Cardiac muscle cell (in vitro differentiated cells and primary cell): Measurements from ENCODE around the gene MMP17. TPM values are rescaled to one million over a fixed set of nuclear protein-coding genes. Genes with fewer than 3 reads are reported as not detected.

Source experiments
- DNase-seq, 2 donors: peaks; one replicate each; pipeline versions ENCODE4 v3.0.0 to v3.0.0-alpha.2; 2010 to 2017; ENCODE audit warnings: low read depth in 1 of 2, low spot score in 1 of 2
- H3K27ac ChIP-seq: fragments of 200-600 bp; sonication (generic); 2 replicates; pipeline ENCODE4 v1.5.1; 2016
- H3K27me3 ChIP-seq: fragments of 200-600 bp; sonication (generic); 2 replicates; pipeline ENCODE4 v1.6.0; 2016; ENCODE audit warnings: control low read depth
- H3K36me3 ChIP-seq: fragments of 200-600 bp; sonication (generic); 2 replicates; pipeline ENCODE4 v1.5.1; 2016; ENCODE audit warnings: control low read depth
- H3K4me1 ChIP-seq: fragments of 200-600 bp; sonication (generic); 2 replicates; pipeline ENCODE4 v1.8.1; 2017; ENCODE audit warnings: low read depth, mild to moderate bottlenecking, mixed run types
- H3K4me3 ChIP-seq: fragments of 200-600 bp; sonication (generic); 2 replicates; pipeline ENCODE4 v1.5.1; 2016; ENCODE audit warnings: mild to moderate bottlenecking
- H3K9me3 ChIP-seq: fragments of 200-600 bp; sonication (generic); 2 replicates; pipeline ENCODE4 v1.5.1; 2017; ENCODE audit warnings: low read depth, mild to moderate bottlenecking, control low read depth
- polyA plus RNA-seq: library from polyadenylated mRNA; unstranded; fragments of >200 nt; fragmentation: Nextera tagmentation; extraction: Ambion mirVana; gene quantifications from 2 replicates; pipeline ENCODE4 v1.2.1, GENCODE V29; 2016
- total RNA-seq: library from RNA; depleted of rRNA; stranded (reverse); fragments of >200 nt; gene quantifications from 2 replicates; pipeline ENCODE4 v1.2.3, GENCODE V29; 2016
- TF ChIP-seq, protein P1 (sequence below): IDR thresholded peaks from 2 replicates; pipeline ENCODE4 v1.5.1; 2012; ENCODE audit warnings: low read depth, mild to moderate bottlenecking, low read length

Gene MMP17
- total and polyA plus RNA-seq, 2 experiments from 2014 or later, result 0.71 TPM; not detected in 1

DNA sequence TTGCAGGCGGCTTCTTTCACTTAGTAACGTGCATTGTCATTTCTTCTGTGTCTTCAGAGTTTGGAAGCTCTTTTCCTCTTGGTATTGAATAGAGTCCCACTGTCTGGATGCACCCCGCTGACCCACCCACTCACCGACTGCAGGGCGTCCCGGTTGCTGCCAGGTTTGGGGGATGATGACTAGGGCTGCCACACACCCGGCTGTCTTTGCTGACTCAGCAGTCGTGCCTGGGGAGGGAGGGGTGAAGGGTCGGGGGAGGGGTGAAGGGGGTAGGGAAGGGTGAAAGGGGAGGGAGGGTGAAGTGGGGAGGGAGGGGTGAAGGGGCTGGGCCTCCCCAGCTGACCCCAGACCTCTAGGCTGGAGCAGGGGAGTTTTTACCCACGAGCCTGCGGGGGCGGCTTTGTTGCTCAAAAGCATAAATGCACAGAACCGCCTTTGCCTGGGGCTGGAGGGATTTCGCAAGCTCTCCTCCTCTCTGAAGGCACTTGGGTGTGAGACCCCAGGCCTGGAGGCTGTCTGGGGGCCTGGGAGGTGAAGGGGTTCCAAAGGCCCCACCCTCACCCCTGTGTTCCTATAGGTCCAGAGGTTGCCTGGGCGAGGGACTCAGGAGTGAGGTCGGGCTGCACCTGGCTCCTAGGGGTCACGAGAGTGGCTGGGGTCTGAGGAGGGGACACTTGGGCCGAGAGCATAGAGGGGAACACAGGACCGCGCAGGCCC is 35.0 kb downstream of the MMP17 start:
- H3K9me3 ChIP-seq, result no peaks in the 10 kb centered on the region
- TF ChIP-seq, protein P1, sequence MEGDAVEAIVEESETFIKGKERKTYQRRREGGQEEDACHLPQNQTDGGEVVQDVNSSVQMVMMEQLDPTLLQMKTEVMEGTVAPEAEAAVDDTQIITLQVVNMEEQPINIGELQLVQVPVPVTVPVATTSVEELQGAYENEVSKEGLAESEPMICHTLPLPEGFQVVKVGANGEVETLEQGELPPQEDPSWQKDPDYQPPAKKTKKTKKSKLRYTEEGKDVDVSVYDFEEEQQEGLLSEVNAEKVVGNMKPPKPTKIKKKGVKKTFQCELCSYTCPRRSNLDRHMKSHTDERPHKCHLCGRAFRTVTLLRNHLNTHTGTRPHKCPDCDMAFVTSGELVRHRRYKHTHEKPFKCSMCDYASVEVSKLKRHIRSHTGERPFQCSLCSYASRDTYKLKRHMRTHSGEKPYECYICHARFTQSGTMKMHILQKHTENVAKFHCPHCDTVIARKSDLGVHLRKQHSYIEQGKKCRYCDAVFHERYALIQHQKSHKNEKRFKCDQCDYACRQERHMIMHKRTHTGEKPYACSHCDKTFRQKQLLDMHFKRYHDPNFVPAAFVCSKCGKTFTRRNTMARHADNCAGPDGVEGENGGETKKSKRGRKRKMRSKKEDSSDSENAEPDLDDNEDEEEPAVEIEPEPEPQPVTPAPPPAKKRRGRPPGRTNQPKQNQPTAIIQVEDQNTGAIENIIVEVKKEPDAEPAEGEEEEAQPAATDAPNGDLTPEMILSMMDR, result no peak
- no peak overlapping the region for H3K4me3 ChIP-seq
- H3K27me3 ChIP-seq, result no peaks in the 10 kb centered on the region
- H3K36me3 ChIP-seq, result no peaks in the 10 kb centered on the region
- H3K4me1 ChIP-seq, result no peaks in the 10 kb centered on the region
- DNase-seq, result peak in 1 of 2 donors; percentile 38
- no peak overlapping the region for H3K27ac ChIP-seq

DNA sequence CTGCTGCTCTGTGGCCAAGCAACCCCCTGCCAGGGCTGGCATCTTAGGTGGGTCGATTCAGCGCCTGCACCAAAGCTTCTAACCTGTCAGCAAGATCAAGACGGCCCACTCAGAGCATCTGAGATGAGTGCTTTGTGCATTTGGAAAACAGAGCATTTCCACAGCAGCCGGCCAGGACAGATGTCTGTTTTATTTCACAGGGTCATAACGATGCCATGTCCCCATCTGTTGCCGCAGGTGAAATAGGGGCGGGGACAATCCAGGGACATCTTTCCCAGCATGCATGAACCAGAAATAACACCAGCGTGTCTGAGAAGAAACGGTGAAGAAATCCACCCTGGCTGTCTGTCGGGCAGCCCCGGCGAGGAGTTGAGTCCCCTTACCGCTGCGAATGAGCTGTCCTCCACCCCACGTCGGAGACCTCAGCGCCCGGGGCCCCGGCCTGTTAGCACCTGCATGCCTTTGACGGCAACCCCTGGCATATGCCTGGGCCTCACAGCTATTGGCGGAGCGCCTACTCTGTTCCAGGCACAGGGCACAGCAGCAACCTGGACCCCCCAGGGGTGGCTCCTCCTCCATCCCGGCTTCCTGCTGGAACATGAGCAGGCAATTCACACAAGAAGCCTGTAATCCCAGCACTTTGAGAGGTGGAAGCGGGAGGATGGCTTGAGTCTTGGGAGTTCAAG is 35.7 kb downstream of the MMP17 start:
- H3K4me3 ChIP-seq, result no peak overlapping the region
- DNase-seq, result no peak
- H3K4me1 ChIP-seq, result no peaks in the 10 kb centered on the region
- H3K9me3 ChIP-seq, result no peaks in the 10 kb centered on the region
- TF ChIP-seq, protein P1, result no peak
- H3K27me3 ChIP-seq, result no peaks in the 10 kb centered on the region
- no peaks in the 10 kb centered on the region for H3K36me3 ChIP-seq
- H3K27ac ChIP-seq, result no peak overlapping the region

DNA sequence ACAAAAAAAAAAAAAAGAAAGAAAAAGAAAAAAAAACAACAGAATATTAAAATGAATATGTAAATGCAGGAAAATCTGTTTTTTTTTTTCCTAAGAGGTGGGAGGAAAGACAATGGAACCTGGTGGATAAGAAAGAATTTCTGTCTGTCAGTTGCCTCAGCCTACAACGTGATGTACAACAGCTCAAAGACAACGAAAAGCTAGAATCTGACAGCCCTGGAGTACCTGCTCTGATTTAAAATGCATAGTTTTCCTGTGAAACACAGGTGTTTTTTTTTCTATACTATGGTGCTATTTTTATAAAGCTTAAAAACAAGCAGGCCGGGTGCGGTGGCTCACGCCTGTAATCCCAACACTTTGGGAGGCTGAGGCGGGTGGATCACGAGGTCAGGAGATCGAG is 36.3 kb downstream of the MMP17 start:
- H3K9me3 ChIP-seq, result no peaks in the 10 kb centered on the region
- no peak for DNase-seq
- H3K4me1 ChIP-seq, result no peaks in the 10 kb centered on the region
- TF ChIP-seq, protein P1, result no peak
- H3K27me3 ChIP-seq, result no peaks in the 10 kb centered on the region
- no peak overlapping the region for H3K27ac ChIP-seq
- no peaks in the 10 kb centered on the region for H3K36me3 ChIP-seq
- H3K4me3 ChIP-seq, result no peak overlapping the region

DNA sequence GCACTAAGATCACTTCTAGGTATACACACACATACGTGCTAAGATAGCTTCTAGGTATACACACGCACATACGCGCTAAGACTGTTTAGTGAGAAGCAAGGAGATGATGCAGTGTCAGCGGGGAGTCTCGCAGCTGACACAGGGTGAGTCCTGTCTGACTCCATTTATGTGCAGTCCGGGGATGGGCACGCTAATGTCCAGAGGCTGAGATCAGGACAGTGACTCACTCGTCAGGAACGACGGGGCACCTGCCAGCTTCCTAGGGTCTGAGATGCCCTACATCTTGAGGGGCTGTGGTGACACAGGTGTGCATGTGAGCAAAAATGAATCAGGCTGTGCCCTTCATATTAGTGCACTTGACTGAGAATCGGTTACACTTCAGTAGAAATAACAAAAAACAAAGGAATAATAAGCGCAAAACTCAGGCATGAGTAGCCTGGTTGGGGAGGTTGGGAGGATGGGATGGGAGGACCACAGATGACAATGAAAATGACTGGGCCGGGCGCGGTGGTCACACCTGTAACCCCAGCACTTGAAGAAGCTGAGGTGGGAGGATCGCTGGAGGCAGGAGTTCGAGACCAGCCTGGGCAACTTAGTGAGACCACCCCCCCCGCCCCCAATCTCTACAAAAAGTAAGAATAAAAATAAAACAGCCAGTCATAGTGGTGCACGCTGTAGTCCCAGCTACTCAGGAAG is 37.1 kb downstream of the MMP17 start:
- no peaks in the 10 kb centered on the region for H3K9me3 ChIP-seq
- TF ChIP-seq, protein P1, result no peak
- H3K27me3 ChIP-seq, result no peaks in the 10 kb centered on the region
- H3K4me3 ChIP-seq, result no peak overlapping the region
- no peaks in the 10 kb centered on the region for H3K4me1 ChIP-seq
- no peak overlapping the region for H3K27ac ChIP-seq
- DNase-seq, result no peak
- H3K36me3 ChIP-seq, result no peaks in the 10 kb centered on the region

GRCh38 chr12:131867471-131867870 is 39.3 kb downstream of the MMP17 start:
- no peak overlapping the region for H3K4me3 ChIP-seq
- no peaks in the 10 kb centered on the region for H3K9me3 ChIP-seq
- TF ChIP-seq, protein P1, result no peak
- no peak overlapping the region for H3K27ac ChIP-seq
- no peaks in the 10 kb centered on the region for H3K27me3 ChIP-seq
- H3K4me1 ChIP-seq, result no peaks in the 10 kb centered on the region
- no peak for DNase-seq
- H3K36me3 ChIP-seq, result no peaks in the 10 kb centered on the region
